ENCODE data around the gene PRKACG.
"Not testable (repeated sequence)": the region's sequence is repeated elsewhere in the genome, so short reads cannot be mapped to it uniquely, and the experiment has no call there.

PRKACG gene

GRCh38 chr9:69014013-69014412 lies at the start of gene PRKACG:
PRKACG (minus strand) TSS chr9:69014113; CDS start chr9:69014092, 21 bp downstream.
- TF ChIP-seq, protein P1, sequence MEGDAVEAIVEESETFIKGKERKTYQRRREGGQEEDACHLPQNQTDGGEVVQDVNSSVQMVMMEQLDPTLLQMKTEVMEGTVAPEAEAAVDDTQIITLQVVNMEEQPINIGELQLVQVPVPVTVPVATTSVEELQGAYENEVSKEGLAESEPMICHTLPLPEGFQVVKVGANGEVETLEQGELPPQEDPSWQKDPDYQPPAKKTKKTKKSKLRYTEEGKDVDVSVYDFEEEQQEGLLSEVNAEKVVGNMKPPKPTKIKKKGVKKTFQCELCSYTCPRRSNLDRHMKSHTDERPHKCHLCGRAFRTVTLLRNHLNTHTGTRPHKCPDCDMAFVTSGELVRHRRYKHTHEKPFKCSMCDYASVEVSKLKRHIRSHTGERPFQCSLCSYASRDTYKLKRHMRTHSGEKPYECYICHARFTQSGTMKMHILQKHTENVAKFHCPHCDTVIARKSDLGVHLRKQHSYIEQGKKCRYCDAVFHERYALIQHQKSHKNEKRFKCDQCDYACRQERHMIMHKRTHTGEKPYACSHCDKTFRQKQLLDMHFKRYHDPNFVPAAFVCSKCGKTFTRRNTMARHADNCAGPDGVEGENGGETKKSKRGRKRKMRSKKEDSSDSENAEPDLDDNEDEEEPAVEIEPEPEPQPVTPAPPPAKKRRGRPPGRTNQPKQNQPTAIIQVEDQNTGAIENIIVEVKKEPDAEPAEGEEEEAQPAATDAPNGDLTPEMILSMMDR (IDR thresholded peaks at IDR 0.05; ENCODE audit: low read depth, low read length, missing control alignments), result no peak

DNA sequence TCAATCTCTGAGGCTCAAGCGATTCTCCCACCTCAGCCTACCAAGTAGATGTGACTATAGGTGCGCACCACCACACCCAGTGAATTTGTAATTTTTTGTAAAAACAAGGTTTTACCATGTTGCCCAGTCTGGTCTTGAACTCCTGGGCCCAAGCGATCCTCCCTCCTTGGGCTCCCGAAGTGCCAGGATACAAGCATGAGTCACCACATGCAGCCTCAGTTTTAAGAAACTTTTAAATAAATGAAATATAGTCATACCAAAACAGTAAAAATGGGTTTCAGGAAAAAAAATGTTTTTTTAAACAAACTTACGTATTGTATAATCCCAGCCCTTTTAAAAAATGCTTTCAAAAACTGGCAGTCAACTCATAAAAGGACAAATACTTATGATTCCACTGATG lies 48.3 kb upstream of the PRKACG start:
- H3K4me3 ChIP-seq (ENCODE audit: low read depth, low read length), result no peak overlapping the region
- TF ChIP-seq, protein P1 (IDR thresholded peaks at IDR 0.05; ENCODE audit: low read depth, low read length, missing control alignments), result no peak

More at GRCh38 chr9:69014013-69014412, at the start of gene PRKACG:
- H3K4me3 ChIP-seq (ENCODE audit: low read depth, low read length), result no peak within 1 kb of the TSS
- no peak for DNase-seq (ENCODE audit: low read depth)

DNA sequence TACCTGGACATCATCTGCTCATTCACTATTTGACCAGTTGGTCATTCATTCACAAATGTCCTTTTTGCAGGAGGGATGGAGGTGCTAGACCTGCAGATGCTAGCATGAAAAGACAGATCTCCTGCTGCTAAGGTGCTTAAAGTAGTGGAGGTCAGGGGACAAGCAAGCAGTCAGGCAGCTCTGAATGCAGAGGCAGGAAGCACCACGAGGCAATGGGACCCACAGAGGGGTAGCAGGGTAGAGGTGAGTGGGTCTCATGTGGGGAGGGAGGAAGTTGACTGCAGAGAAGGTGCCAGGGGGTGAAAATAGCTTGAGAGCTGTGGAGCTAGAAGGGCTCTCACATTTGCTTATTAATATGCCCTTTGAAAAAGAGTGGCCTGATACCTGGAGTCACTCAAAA lies 46.9 kb upstream of the PRKACG start:
- DNase-seq (ENCODE audit: low read depth), result no peak
- no peak overlapping the region for H3K4me3 ChIP-seq (ENCODE audit: low read depth, low read length)

More for the DNA sequence above, 48.3 kb upstream of the PRKACG start:
- no peak for DNase-seq (ENCODE audit: low read depth)

GRCh38 chr9:69058101-69058500 lies 44.2 kb upstream of the PRKACG start:
- DNase-seq (ENCODE audit: low read depth), result no peak
- no peak overlapping the region for H3K4me3 ChIP-seq (ENCODE audit: low read depth, low read length)
- TF ChIP-seq, protein P1 (IDR thresholded peaks at IDR 0.05; ENCODE audit: low read depth, low read length, missing control alignments), result no peak

More for the DNA sequence above, 46.9 kb upstream of the PRKACG start:
- TF ChIP-seq, protein P1 (IDR thresholded peaks at IDR 0.05; ENCODE audit: low read depth, low read length, missing control alignments), result no peak

- H3K4me3 ChIP-seq (ENCODE audit: low read depth, low read length), result no peak overlapping the region
- no peak for DNase-seq (ENCODE audit: low read depth)
- TF ChIP-seq, protein P1 (IDR thresholded peaks at IDR 0.05; ENCODE audit: low read depth, low read length, missing control alignments), result no peak
Measured at GRCh38 chr9:69056191-69056815, 42.4 kb upstream of the PRKACG start.

- H3K4me3 ChIP-seq (ENCODE audit: low read depth, low read length), result no peak overlapping the region
- no peak for DNase-seq (ENCODE audit: low read depth)
- TF ChIP-seq, protein P1 (IDR thresholded peaks at IDR 0.05; ENCODE audit: low read depth, low read length, missing control alignments), result no peak
Measured at GRCh38 chr9:69054989-69055388, 41.1 kb upstream of the PRKACG start.

DNA sequence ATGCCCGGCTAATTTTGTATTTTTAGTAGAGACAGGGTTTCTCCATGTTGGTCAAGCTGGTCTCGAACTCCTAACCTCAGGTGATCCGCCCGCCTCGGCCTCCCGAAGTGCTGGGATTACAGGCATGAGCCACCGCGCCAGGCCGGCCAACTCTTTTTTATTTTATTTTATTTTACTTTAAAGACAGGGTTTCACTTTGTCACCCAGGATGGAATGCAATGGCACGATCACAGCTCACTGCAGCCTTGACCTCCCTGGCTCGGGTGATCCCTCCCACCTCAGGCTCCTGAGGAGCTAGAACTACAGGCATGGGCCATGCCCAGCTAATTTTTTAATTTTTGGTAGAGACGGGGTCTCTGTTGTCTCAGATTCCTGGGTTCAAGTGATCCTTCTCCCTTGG lies 37.0 kb upstream of the PRKACG start:
- not testable (repeated sequence) for DNase-seq (ENCODE audit: low read depth); H3K4me3 ChIP-seq (ENCODE audit: low read depth, low read length)

Measured in GM12864 (cell line).